KMS-11 (cell line): ENCODE data around the gene XPC.

Experiments used
- H2AFZ ChIP-seq: fragments of 200-600 bp; sonication (generic); 2 replicates; pipeline ENCODE4 v1.6.1; 2016; ENCODE audit warnings: antibody characterized with exemption, mixed run types, low read depth
- H3K27ac ChIP-seq: fragments of 200-600 bp; sonication (generic); 2 replicates; pipeline ENCODE4 v1.6.1; 2016; ENCODE audit warnings: mild to moderate bottlenecking, mixed run types
- H3K27me3 ChIP-seq: fragments of 200-600 bp; sonication (generic); 2 replicates; pipeline ENCODE4 v1.6.1; 2017; ENCODE audit warnings: mild to moderate bottlenecking, low read depth, mixed run types, moderate library complexity; ENCODE audit not compliant: insufficient read depth
- H3K36me3 ChIP-seq: fragments of 200-600 bp; sonication (generic); 2 replicates; pipeline ENCODE4 v1.6.1; 2017; ENCODE audit warnings: mild to moderate bottlenecking, mixed run types; ENCODE audit not compliant: insufficient read depth
- H3K4me1 ChIP-seq: fragments of 200-600 bp; sonication (generic); 2 replicates; pipeline ENCODE4 v1.6.1; 2016; ENCODE audit warnings: mild to moderate bottlenecking, low read depth, mixed run types; ENCODE audit not compliant: poor library complexity, severe bottlenecking
- H3K4me2 ChIP-seq: fragments of 200-600 bp; sonication (generic); 2 replicates; pipeline ENCODE4 v1.7.0; 2016; ENCODE audit warnings: mild to moderate bottlenecking, mixed run types
- H3K4me3 ChIP-seq: fragments of 200-600 bp; sonication (generic); IDR thresholded peaks from 2 replicates; pipeline ENCODE4 v1.6.1; 2017; ENCODE audit warnings: low read depth, low read length, mixed read lengths; ENCODE audit not compliant: insufficient read depth
- H3K79me2 ChIP-seq: fragments of 200-600 bp; sonication (generic); 2 replicates; pipeline ENCODE4 v1.6.1; 2016; ENCODE audit warnings: low read depth, mixed run types; ENCODE audit not compliant: insufficient read depth
- H3K9ac ChIP-seq: fragments of 200-600 bp; sonication (generic); 2 replicates; pipeline ENCODE4 v1.6.1; 2016; ENCODE audit warnings: mild to moderate bottlenecking, mixed run types
- H4K20me1 ChIP-seq: fragments of 200-600 bp; sonication (generic); 2 replicates; pipeline ENCODE4 v1.6.1; 2016; ENCODE audit warnings: mild to moderate bottlenecking, mixed run types; ENCODE audit not compliant: insufficient read depth
- CTCF ChIP-seq: fragments of 200-600 bp; sonication (generic); conservative IDR thresholded peaks from 2 replicates; pipeline ENCODE4 v1.6.1; 2017; ENCODE audit warnings: low read depth, mild to moderate bottlenecking, antibody characterized with exemption, low read length, moderate library complexity, mixed read lengths

XPC gene

GRCh38 chr3:14194865-14195264 lies 16.5 kb upstream of the XPC start:
- Histone ChIP-seq H3K27ac (no peak overlapping the region), H3K79me2 (no peaks in the 10 kb centered on the region; the same call in 1 of the 2 replicates), H2AFZ (no peak overlapping the region), H4K20me1 (no peaks in the 10 kb centered on the region), H3K4me1 (no peaks in the 10 kb centered on the region), H3K9ac (no peak overlapping the region), H3K4me2 (no peak overlapping the region), H3K36me3 (no peaks in the 10 kb centered on the region), H3K27me3 (no peaks in the 10 kb centered on the region), H3K4me3 (no peak overlapping the region)
- TF ChIP-seq CTCF: no peak

DNA sequence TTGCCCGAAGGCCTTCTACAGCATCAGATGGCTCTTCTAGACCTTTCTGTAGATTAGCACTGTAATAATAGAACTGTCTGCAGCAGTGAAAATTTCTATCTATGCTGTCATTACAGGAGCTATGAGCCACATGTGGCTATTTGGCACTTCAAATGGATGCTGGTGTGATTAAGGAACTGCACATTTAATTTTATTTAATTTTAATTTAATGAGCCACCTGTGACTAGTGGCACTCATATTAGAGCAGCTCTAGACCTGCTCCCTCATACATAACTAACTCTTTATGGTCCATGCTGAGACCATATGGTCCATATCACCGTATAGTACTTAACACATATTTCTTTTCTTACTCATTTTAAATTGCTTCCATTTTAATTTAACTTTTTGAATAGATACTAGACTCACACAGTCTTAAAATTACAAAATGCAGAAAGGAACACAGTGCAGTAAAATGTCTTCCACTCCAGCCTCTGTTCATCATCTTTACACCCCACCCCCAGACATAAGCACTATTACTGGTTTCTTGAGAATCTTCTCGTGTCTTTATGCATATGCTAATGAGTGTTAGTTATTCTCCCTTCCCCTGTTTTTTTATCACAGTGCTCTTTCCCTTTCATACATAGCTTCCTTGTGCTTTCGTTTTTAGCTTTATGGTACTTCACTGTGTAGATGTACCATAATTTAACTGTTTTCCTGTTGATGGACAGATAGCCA lies 9.8 kb upstream of the XPC start:
- Histone ChIP-seq H3K4me1 (no peaks in the 10 kb centered on the region), H2AFZ (no peak overlapping the region), H3K79me2 (no peaks in the 10 kb centered on the region; the same call in 1 of the 2 replicates), H3K4me3 (no peak overlapping the region), H3K9ac (no peak overlapping the region), H3K27me3 (no peaks in the 10 kb centered on the region), H3K27ac (no peak overlapping the region), H3K4me2 (no peak overlapping the region), H3K36me3 (no peaks in the 10 kb centered on the region), H4K20me1 (no peaks in the 10 kb centered on the region)
- no peak for TF ChIP-seq CTCF

DNA sequence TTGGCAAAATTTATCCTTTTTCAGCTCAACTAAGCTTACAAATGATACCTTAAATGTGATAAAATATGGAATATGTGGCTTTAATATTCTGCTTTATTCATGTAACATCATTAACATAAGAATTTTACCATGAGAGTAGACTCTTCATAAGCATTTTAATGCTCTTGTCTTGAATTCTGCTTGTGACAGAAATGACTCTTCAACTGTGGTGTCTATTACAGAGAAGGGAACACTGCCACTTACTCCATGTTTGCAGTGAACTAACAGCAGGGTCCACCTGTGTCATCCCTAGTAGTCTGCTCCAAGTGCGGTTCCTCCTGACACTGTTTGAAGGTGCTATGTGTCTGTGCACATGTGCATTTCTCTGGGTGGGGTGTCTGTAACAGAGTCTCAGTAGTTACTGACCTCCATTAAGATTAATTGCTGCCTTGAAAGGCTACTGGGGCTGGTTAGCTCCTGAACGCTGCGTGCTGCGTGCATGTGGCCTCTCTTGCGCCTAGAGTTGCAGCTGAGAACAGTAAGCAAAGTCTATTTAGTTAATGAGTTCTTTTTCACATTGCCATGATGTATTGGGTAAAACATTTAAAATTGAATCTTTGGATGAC lies 8.6 kb upstream of the XPC start:
- no peaks in the 10 kb centered on the region for H4K20me1 ChIP-seq
- H3K9ac ChIP-seq: no peak overlapping the region
- no peaks in the 10 kb centered on the region for H3K27me3 ChIP-seq
- H3K4me3 ChIP-seq: no peak overlapping the region
- no peak overlapping the region for H3K4me2 ChIP-seq
- no peaks in the 10 kb centered on the region for H3K4me1 ChIP-seq
- H3K36me3 ChIP-seq: no peaks in the 10 kb centered on the region
- TF ChIP-seq CTCF: no peak
- no peaks in the 10 kb centered on the region; the same call in 1 of the 2 replicates for H3K79me2 ChIP-seq
- H3K27ac ChIP-seq: no peak overlapping the region
- H2AFZ ChIP-seq: no peak overlapping the region

DNA sequence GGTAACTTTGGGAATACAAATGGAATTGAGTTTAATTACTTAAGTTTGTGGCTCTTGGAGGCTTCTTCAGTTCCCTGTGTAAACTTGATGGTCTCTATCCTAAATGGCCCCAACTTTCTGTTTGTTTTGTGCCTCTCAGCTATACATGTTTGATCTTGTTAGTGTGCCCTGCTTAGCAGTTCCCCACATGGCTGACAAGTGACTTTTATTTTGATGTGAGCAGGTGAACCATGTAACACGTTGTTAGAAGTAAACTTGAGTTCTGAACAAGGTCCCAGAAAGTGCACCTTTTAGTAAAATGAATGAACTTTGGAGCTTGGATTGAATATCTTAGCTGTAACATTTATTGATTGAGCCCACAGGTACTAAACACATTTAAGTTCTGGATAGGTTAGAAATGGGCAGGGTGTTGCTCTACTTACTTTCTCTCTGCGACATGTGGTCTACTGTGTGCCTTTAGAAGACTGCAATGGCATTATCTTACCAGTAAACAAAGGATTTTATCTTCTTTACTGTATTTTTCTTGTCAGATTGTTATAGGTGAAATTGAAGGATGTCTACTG lies 4.7 kb upstream of the XPC start:
- H3K36me3 ChIP-seq: no peaks in the 10 kb centered on the region
- peaks cover 12% of the 10 kb centered on the region for H3K79me2 ChIP-seq
- TF ChIP-seq CTCF: no peak
- no peak overlapping the region for H3K4me3 ChIP-seq
- no peaks in the 10 kb centered on the region for H3K27me3 ChIP-seq
- H3K9ac ChIP-seq: no peak overlapping the region
- H2AFZ ChIP-seq: no peak overlapping the region
- no peaks in the 10 kb centered on the region for H4K20me1 ChIP-seq
- no peak overlapping the region for H3K27ac ChIP-seq
- H3K4me2 ChIP-seq: no peak overlapping the region
- H3K4me1 ChIP-seq: peaks cover 7% of the 10 kb centered on the region
